Spleen (tissue), 13 donors: Measurements from ENCODE around the gene ZNF570. TPM values are rescaled to one million over a fixed set of nuclear protein-coding genes. Genes with fewer than 3 reads are reported as not detected.

ENCODE experiments used
- DNase-seq: peaks from one replicate; pipeline ENCODE4 v3.0.0-alpha.2; 2020
- H3K27ac ChIP-seq, 8 donors: fragments of 200-600 bp; sonication (generic) in 7 of 8; 1 replicate in 4 of 8; 2 replicates in 4 of 8; pipeline versions ENCODE4 v1.5.0 to v1.8.0; 2016 to 2021; ENCODE audit warnings: inconsistent platforms in 4 of 8, mild to moderate bottlenecking in 4 of 8, moderate library complexity in 1 of 8
- H3K27me3 ChIP-seq, 7 donors: fragments of 200-600 bp; sonication (generic) in 6 of 7; replicated peaks in 1 of 7; 1 replicate in 4 of 7; 2 replicates in 3 of 7; pipeline versions ENCODE4 v1.5.0 to v1.8.0; 2016 to 2021; ENCODE audit warnings: inconsistent platforms in 3 of 7, mild to moderate bottlenecking in 1 of 7
- H3K36me3 ChIP-seq, 6 donors: fragments of 200-600 bp; sonication (generic) in 5 of 6; 1 replicate in 4 of 6; 2 replicates in 2 of 6; pipeline versions ENCODE4 v1.5.0 to v1.8.0; 2016 to 2021; ENCODE audit warnings: inconsistent platforms in 2 of 6
- H3K4me1 ChIP-seq, 6 donors: fragments of 200-600 bp; sonication (generic) in 5 of 6; 1 replicate in 3 of 6; 2 replicates in 3 of 6; pipeline versions ENCODE4 v1.5.0 to v1.8.0; 2016 to 2021; ENCODE audit warnings: inconsistent platforms in 3 of 6
- H3K4me3 ChIP-seq, 8 donors: fragments of 200-600 bp; sonication (generic) in 7 of 8; 1 replicate in 4 of 8; 2 replicates in 4 of 8; pipeline versions ENCODE4 v1.5.0 to v1.8.0; 2016 to 2021; ENCODE audit warnings: inconsistent platforms in 4 of 8, mild to moderate bottlenecking in 4 of 8, moderate library complexity in 2 of 8
- H3K9me3 ChIP-seq, 8 donors: fragments of 200-600 bp; sonication (generic) in 7 of 8; 1 replicate in 4 of 8; 2 replicates in 4 of 8; pipeline versions ENCODE4 v1.5.0 to v1.8.0; 2016 to 2021; ENCODE audit warnings: inconsistent platforms in 4 of 8
- CTCF ChIP-seq, 11 experiments: fragments of 200-600 bp in 7 of 11; fragments of 450-650 bp in 4 of 11; sonication (generic) in 4 of 11; IDR thresholded peaks in 8 of 11; conservative IDR thresholded peaks in 3 of 11; 1 replicate in 7 of 11; 2 replicates in 4 of 11; pipeline versions ENCODE4 v1.4.0 to v1.8.0; 2016 to 2021; ENCODE audit warnings: antibody characterized with exemption in 11 of 11, inconsistent platforms in 4 of 11, mild to moderate bottlenecking in 1 of 11
- POLR2A ChIP-seq, 3 donors: fragments of 450-650 bp; IDR thresholded peaks; one replicate each; pipeline ENCODE4 v1.5.1; 2017; ENCODE audit warnings: antibody characterized with exemption in 3 of 3, mild to moderate bottlenecking in 1 of 3
- POLR2AphosphoS5 ChIP-seq, 3 donors: sonication (generic); formaldehyde crosslinking; IDR thresholded peaks; one replicate each; pipeline ENCODE4 v1.5.1; 2017; ENCODE audit warnings: antibody characterized with exemption in 3 of 3
- WGBS, 5 donors: extraction: QIAGEN DNeasy Blood & Tissue Kit in 3 of 5; methylation state at CpG; one replicate each; pipeline versions ENCODE4 v1.1.5 to v1.1.7; 2013 to 2018; 5-methylcytosine and 5-hydroxymethylcytosine counted together
- intact Hi-C: fragments of 100-400 bp; cut with DNase I; formaldehyde crosslinking; loops from one replicate; pipeline ENCODE4 v1.15.0; 2023; ENCODE audit warnings: low total_unique reads
- long read RNA-seq, 2 donors: transcript quantifications; one replicate each; lab custom pipeline, GENCODE V29; 2026
- polyA plus RNA-seq, 3 donors: library from polyadenylated mRNA; stranded (reverse); fragments of 200-250 nt; gene quantifications; one replicate each; pipeline ENCODE4 v1.2.1, GENCODE V29; 2013
- total RNA-seq, 7 donors: library from RNA; depleted of rRNA in 3 of 7; stranded (reverse); fragments of >200 nt in 3 of 7; fragmentation: NEBNext Ultra II Directional in 4 of 7; extraction: Animal tissue kit (Norgen Biotek cat#: 25700) in 4 of 7; gene quantifications; one replicate each; pipeline versions ENCODE4 v1.1.0 to v1.2.1, GENCODE V29; 2016 to 2021
- donor health status: healthy with polysubstance abuse.
- donor health status: DM: no; HTN: no; CAD: no; lungs with moderate emphysema.
- donor health status: DM: no; HTN: no; CAD: no.
- donor health status: Bipolar disorder and iron deficiency.
- donor health status: healthy.
- donor health status: DM: no; HTN: no; CAD: no.
- donor health status: DM: yes; HTN: yes; CAD: no.

Gene ZNF570
- total RNA-seq, result 10 to 100 TPM in 2 of 7 donors, 1 to 10 TPM in 5; 4.4 to 14.7 (median 8.3) TPM
- polyA plus RNA-seq, result 1 to 10 TPM; 1.3 to 1.6 (median 1.6) TPM
- long read RNA-seq, donor 1, full-length matches to known transcripts, result 1 of 1 reads
- long read RNA-seq, donor 1, partial matches to known transcripts, result 0 of 1 reads
- long read RNA-seq, donor 1, other reads (novel, unspliced or antisense), result 0 of 1 reads
- long read RNA-seq, donor 2, result 0 reads

GRCh38 chr19:37468961-37469777, at the start of gene ZNF570:
Gene ZNF570, plus strand, starts transcription at chr19:37469356. Its CDS starts 999 bp downstream, at chr19:37470355.
- DNase-seq, result peak; percentile 97
- intact Hi-C loops, result no loop called here
- H3K4me1 ChIP-seq, result peaks cover 12 to 49% (median 35%) of the 10 kb centered on the region in 6 donors
- peak within 1 kb of the TSS; percentile 60 to 91 (median 78) for H3K4me3 ChIP-seq
- TF ChIP-seq CTCF (IDR thresholded peaks at IDR 0.05 in 8 of 11, conservative IDR thresholded peaks at IDR 0.05 in 3 of 11) (peak in 3 of 11 experiments; percentile 14 to 17 (median 15)), POLR2AphosphoS5 (IDR thresholded peaks at IDR 0.05) (peak; percentile 92 to 93 (median 93)), POLR2A (IDR thresholded peaks at IDR 0.05) (peak in 1 of 3 donors; percentile 64)
- H3K9me3 ChIP-seq, result peaks cover 3 to 54% (median 29%) of the 10 kb centered on the region in 8 donors
- WGBS, 5 donors, result 0 to 1% (median 0%) methylated on average over 37 to 63 of the region's 63 CpGs
- peak within 1 kb of the TSS; percentile 90 to 99 (median 94) for H3K27ac ChIP-seq
- H3K36me3 ChIP-seq, result peaks cover 3 to 48% (median 21%) of the 10 kb centered on the region in 6 donors
- no peaks in the 10 kb centered on the region for H3K27me3 ChIP-seq

GRCh38 chr19:37452500-37453245, 16.5 kb upstream of the ZNF570 start:
- peaks cover 5 to 48% (median 36%) of the 10 kb centered on the region in 6 donors for H3K36me3 ChIP-seq
- DNase-seq, result no peak
- no peak overlapping the region for H3K27ac ChIP-seq
- TF ChIP-seq POLR2A (IDR thresholded peaks at IDR 0.05) (no peak), POLR2AphosphoS5 (IDR thresholded peaks at IDR 0.05) (no peak), CTCF (IDR thresholded peaks at IDR 0.05 in 8 of 11, conservative IDR thresholded peaks at IDR 0.05 in 3 of 11) (no peak)
- intact Hi-C loops, result no loop called here
- H3K4me3 ChIP-seq, result no peak overlapping the region
- peaks cover 69 to 100% (median 100%) of the 10 kb centered on the region in 8 donors for H3K9me3 ChIP-seq
- no peaks in the 10 kb centered on the region for H3K4me1 ChIP-seq
- H3K27me3 ChIP-seq, result no peaks in the 10 kb centered on the region
- WGBS, 5 donors, result 92 to 99% (median 95%) methylated on average over 4 of the region's 4 CpGs

- 36 to 44% (median 37%) methylated on average over 25 of the region's 25 CpGs for WGBS, 5 donors
- TF ChIP-seq CTCF (IDR thresholded peaks at IDR 0.05 in 8 of 11, conservative IDR thresholded peaks at IDR 0.05 in 3 of 11) (no peak), POLR2A (IDR thresholded peaks at IDR 0.05) (no peak), POLR2AphosphoS5 (IDR thresholded peaks at IDR 0.05) (no peak)
- Histone ChIP-seq H3K4me3 (peak overlapping the region; percentile 82 to 97 (median 90)), H3K4me1 (peaks cover 12 to 49% (median 35%) of the 10 kb centered on the region in 6 donors), H3K27ac (peak overlapping the region; percentile 90 to 98 (median 94)), H3K9me3 (peaks cover 11 to 54% (median 34%) of the 10 kb centered on the region in 8 donors), H3K36me3 (peaks cover 9 to 48% (median 35%) of the 10 kb centered on the region in 6 donors), H3K27me3 (no peaks in the 10 kb centered on the region)
- no peak for DNase-seq
- intact Hi-C loops, result no loop called here
Measured at GRCh38 chr19:37466277-37466797, 2.8 kb upstream of the ZNF570 start.
